Stimulated activated naive CD4-positive, alpha-beta T cell (primary cell): Measurements from ENCODE around the gene SPATS2.
A peak's percentile ranks its signal among the peaks of the same experiment; 100 is the strongest.

Experiments used
- DNase-seq, 6 experiments: peaks; one replicate each; lab custom pipeline; 2025; lab: John Stamatoyannopoulos, UW

The SPATS2 gene

GRCh38 chr12:49556391-49557186 is 189.3 kb downstream of the SPATS2 start:
- no peak for DNase-seq

GRCh38 chr12:49557187-49557916 is 190.1 kb downstream of the SPATS2 start:
- DNase-seq, result no peak

- no peak for DNase-seq
These were observed 190.6 kb downstream of the SPATS2 start for GRCh38 chr12:49557917-49558215.

DNA sequence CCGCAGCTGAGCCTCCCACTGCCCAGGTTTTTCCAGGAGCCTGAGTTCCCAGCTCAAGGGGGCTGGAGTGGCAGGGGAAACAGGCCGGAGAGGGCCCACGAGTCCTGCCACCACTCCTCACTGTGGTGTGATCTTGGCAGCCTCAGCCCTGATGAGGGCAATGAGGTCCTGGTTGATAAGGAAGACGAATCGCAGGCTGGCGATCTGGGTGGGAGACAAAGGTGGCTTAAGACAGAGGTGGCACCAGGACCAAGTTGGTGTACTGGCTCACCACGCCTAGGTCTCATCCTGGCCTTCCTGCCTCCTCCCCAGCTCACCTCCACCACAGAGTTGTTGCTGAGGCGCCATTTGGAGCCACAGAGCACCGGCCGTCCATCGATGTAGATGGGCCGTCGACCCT is 191.3 kb downstream of the SPATS2 start:
- DNase-seq, result no peak

DNA sequence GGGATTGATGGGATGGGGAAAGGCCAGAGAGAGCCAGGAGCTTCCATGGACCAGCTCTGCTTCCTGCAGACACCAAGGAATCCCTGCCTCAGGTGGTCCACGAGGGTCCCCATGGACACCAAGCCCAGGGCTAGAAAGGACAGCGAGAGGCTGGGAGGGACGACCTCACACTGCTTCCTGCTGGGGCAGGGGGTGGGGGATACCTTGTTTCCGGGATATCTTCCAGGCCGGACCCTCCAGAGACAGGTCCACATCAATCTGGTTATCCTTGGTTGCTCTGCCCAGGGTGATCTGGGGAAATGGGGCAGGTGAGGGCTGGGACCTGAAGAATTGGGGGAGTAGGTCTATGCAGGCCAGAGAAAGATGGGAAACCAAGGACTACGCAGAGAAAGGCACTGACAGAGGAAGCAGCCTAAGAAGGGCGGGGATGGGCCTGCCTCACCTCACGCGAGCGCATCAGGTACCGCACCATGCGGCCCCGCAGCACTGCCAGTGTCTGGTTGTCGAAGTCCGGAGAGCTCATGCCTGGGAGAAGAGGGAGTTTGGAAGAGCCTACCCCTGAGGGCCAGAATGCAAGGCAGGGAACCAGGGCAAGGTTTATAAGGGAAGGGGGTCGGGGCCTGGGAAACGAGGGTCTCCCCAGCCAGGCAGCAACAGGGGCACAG is 191.9 kb downstream of the SPATS2 start:
- DNase-seq, result no peak

GRCh38 chr12:49560695-49561094 is 193.4 kb downstream of the SPATS2 start:
- no peak for DNase-seq

GRCh38 chr12:49562233-49562632 is 195.0 kb downstream of the SPATS2 start:
- DNase-seq, result no peak

GRCh38 chr12:49562831-49563230 is 195.6 kb downstream of the SPATS2 start:
- DNase-seq, result no peak

DNA sequence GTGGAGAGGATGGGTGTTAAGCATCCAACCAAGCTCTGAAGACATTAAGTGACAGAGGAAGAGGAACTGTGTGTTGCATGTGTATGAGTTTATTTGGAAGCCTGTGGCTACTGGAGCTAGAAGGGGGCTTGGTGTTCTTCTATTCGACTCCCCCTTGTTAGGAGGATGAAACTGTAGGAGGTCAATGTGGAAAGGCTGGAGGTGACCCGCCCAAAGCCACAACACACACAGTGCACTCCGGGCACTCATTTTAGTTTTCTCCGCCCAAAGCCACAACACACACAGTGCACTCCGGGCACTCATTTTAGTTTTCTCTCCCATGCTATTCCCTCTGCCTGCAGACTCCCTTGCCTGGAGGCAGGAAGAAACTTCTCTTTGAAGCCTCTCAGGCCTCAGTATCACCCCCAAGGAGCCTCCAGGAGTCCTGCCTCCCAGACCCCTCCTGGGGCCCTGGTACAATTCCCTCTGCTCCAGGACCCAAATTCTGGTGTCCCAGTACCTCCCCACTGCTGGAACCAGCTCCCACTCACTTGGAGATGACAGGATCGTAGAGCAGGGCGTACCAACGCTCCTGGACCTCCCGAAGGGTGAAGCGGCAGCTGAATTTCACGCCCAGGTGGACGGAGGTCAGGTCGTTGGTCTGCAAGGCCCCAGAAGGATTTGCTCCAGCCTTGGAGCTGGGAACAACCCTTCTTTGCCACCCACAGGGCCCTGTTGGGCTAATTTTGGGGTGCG is 196.9 kb downstream of the SPATS2 start:
- no peak for DNase-seq

DNA sequence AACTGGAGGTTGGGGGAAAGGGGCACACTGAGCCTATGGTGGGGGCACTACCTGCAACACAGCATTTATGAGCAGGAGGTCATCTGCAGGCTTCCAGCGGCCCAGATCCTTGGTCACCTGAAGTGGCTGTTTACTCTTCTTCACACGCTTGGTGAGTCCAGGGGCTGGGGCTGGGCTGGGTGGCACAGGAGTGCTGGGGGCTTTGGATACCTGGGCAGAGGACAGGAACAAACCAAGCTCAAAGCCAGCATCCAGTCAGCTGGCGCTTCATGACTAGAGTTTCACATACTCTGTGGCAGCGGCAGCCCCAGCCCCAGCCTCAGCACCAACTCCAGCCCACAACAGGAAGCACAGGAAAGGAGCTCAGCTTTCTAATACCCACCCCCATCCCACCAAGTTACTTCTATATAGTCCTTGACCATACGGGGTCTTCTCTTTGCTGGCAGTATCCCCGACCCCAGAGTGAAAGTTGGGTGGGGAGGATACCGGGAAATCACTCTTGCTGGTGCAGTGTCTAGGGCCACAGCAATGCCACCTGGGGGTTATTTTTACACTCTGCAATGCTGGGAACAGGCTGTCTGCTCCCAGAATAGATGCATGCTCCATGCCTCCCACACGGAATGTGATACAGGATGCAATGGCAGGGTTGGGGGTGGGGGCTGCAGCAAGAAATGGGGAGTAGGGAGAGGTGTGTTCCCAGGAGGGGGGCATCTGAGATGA is 197.6 kb downstream of the SPATS2 start:
- DNase-seq, result no peak

DNA sequence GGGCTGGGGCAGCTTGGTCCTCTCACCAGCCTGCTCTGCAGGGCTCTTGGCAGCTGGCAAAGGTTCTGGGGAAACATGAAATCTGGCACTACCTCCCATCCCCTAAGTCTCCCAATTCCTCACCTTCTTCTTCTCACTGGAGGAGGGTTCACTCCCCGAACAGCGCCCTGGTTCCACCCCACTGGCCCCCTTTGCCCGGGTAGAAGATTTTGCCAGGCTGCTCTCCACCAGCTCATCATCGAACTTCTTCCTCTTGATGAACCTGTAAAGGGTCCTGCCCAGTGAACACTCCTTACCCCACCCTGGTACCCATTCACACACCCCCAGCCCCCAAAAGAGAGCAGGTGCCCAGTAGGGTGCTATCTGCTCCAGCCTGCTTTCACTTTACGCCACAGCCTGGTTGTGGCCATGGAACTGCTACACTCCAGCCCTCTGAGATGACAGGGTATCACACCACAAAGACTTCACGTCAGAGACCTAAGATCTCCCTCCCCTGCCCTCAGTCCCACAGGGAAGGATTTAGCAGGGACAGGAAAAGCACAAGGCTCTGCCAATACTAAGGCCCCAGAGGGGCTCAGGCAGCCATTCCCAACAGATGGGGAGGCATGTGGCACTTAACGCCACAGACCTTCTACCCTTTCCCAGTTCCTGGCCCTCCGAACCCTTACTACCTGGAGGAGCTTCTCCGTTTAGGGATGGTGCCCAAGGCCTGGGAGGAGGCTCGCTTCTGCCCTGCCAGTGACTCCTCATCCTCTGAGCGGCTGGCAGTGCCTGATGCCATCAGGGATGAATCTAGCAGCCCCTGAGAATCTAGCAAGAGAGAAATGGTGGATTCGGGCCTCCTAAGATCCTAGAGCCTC is 198.4 kb downstream of the SPATS2 start:
- no peak for DNase-seq

DNA sequence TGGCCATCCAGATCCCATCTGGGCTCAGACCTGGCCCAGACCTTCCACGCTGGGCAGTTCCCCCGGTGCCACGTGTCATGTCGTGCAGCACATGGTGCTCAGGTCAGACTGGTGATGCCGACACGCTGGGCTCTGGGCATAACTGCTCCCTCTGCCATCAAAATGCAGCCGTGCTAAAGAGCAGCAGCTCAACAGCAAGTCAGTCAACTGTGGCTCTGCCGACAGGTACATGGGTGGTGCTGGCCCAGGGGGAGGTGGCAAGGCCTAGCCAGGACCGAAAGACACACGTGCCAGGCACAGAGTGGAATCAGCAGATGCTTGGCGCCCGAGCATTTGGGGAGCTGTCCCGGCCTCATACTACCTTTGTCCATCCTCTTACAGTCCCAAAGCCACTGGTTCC is 199.1 kb downstream of the SPATS2 start:
- DNase-seq, result no peak

- DNase-seq, result no peak
These were observed 200.0 kb downstream of the SPATS2 start for GRCh38 chr12:49567302-49567610.

- peak; percentile 85 to 99 (median 89) for DNase-seq
These were observed 200.6 kb downstream of the SPATS2 start, which contains the start of gene MCRS1 for GRCh38 chr12:49567611-49568441. Gene MCRS1, minus strand, starts transcription at chr12:49568142. Its CDS starts 1,411 bp downstream, at chr12:49566731.

DNA sequence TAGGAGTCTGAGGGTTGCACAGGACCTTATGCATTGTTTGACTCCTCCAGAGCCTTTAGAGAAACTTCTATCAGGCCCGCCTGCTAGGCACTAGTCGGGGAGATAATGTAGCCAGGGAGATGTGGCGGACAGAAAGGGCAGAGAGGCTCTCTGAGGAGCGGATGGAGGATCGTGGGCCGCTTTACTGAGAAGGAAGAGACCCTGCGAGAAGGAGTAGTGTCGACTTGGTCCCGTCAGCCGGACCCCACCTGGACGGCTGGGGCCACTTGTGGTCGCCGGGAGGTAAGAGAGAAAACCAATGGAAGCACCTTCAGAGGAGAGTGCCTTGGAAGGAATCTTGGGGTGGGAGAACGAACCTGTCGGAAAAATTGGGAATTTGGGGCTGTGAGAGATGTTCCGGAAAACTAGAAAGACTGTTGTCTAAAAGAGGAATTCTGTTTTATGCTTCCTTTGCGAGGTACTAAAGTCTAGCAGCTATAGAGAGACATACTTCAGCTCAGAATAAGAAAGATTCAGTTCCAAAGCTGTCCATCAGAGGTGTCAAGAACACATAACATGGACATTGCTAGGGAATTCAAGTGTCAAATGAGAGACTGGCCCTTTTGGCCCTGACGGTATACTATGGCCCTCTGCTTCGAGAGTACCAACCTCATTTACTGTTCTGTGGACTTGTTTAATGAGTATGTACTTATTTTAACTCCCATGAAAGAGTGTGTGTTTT is 201.3 kb downstream of the SPATS2 start:
- peak in 1 of 6 experiments; percentile 17 for DNase-seq
